ENCODE measurements around the gene ZBTB42. TPM values are rescaled to one million over a fixed set of nuclear protein-coding genes. Genes with fewer than 3 reads are reported as not detected.

Gene ZBTB42
- total RNA-seq, 1 donor: 4.3 TPM

- no peak for TF ChIP-seq CTCF (IDR thresholded peaks at IDR 0.05; ENCODE audit: insufficient read depth, low read depth, low read length)
- no peak overlapping the region for H3K4me3 ChIP-seq (ENCODE audit: low read depth, low read length)
These were observed 35.4 kb upstream of the ZBTB42 start for GRCh38 chr14:104765517-104765916.

GRCh38 chr14:104766256-104766862 is 34.5 kb upstream of the ZBTB42 start:
- DNase-seq (ENCODE audit: low read depth): no peak
- no peak overlapping the region for H3K4me3 ChIP-seq (ENCODE audit: low read depth, low read length)
- no peak for TF ChIP-seq CTCF (IDR thresholded peaks at IDR 0.05; ENCODE audit: insufficient read depth, low read depth, low read length)

More at GRCh38 chr14:104765517-104765916, 35.4 kb upstream of the ZBTB42 start:
- no peak for DNase-seq (ENCODE audit: low read depth)

GRCh38 chr14:104766863-104767633 is 33.9 kb upstream of the ZBTB42 start:
- DNase-seq (ENCODE audit: low read depth): no peak
- TF ChIP-seq CTCF (IDR thresholded peaks at IDR 0.05; ENCODE audit: insufficient read depth, low read depth, low read length): no peak
- H3K4me3 ChIP-seq (ENCODE audit: low read depth, low read length): no peak overlapping the region

GRCh38 chr14:104767634-104767918 is 33.3 kb upstream of the ZBTB42 start:
- no peak for DNase-seq (ENCODE audit: low read depth)
- no peak overlapping the region for H3K4me3 ChIP-seq (ENCODE audit: low read depth, low read length)
- no peak for TF ChIP-seq CTCF (IDR thresholded peaks at IDR 0.05; ENCODE audit: insufficient read depth, low read depth, low read length)

- peak; percentile 76 for TF ChIP-seq CTCF (IDR thresholded peaks at IDR 0.05; ENCODE audit: insufficient read depth, low read depth, low read length)
- H3K4me3 ChIP-seq (ENCODE audit: low read depth, low read length): no peak overlapping the region
- peak; percentile 81 for DNase-seq (ENCODE audit: low read depth)
These were observed 32.2 kb upstream of the ZBTB42 start for GRCh38 chr14:104768437-104769323.

GRCh38 chr14:104769324-104770071 is 31.4 kb upstream of the ZBTB42 start:
- no peak for TF ChIP-seq CTCF (IDR thresholded peaks at IDR 0.05; ENCODE audit: insufficient read depth, low read depth, low read length)
- no peak overlapping the region for H3K4me3 ChIP-seq (ENCODE audit: low read depth, low read length)
- no peak for DNase-seq (ENCODE audit: low read depth)
